HCT116 (cell line): ENCODE measurements around the gene LSMEM2. TPM values are rescaled to one million over a fixed set of nuclear protein-coding genes. Genes with fewer than 3 reads are reported as not detected.

Source experiments
- ATAC-seq: fragments of 200-7000 bp; cut with Tn5 transposase; 2 replicates; pipeline ENCODE4 v1.9.1; 2020; ENCODE audit warnings: mild to moderate bottlenecking, moderate library complexity
- BruUV-seq: library from RNA; stranded (reverse); fragments of 400-500 nt; replicated peaks from 2 replicates; lab custom pipeline; 2021; lab: Mats Ljungman, UMichigan
- CTCF ChIA-PET: fragments of 300-600 bp; sonication (Branson Sonifier 250); formaldehyde crosslinking; loops from one replicate; lab custom pipeline; 2021; ENCODE audit warnings: antibody characterized with exemption; lab: Charles Lee
- POLR2A ChIA-PET: fragments of 300-600, 350-600 bp; sonication (Branson Sonifier 250); formaldehyde crosslinking; loops from one replicate; lab custom pipeline; 2021; ENCODE audit warnings: antibody characterized with exemption; lab: Charles Lee
- RAD21 ChIA-PET, 2 experiments: fragments of 300-600 bp; sonication (Branson Sonifier 250); formaldehyde crosslinking; loops; one replicate each; lab custom pipeline; 2023; ENCODE audit warnings: low total read pairs in 2 of 2; ENCODE audit not compliant: uncharacterized antibody in 2 of 2, unreplicated experiment in 2 of 2, low non-redundant PET in 1 of 2; lab: Charles Lee
- DNase-seq: peaks from one replicate; pipeline ENCODE4 v3.0.0-alpha.2; 2010; ENCODE audit warnings: low read depth, low spot score
- H2AFZ ChIP-seq: fragments of 200-600 bp; shearing (Covaris generic), sonication (generic); 2 replicates; pipeline ENCODE4 v1.6.1; 2017; ENCODE audit warnings: low read depth, mixed run types, mixed read lengths, antibody characterized with exemption, low read length; ENCODE audit not compliant: poor library complexity, severe bottlenecking
- H3K27ac ChIP-seq: 2 replicates; pipeline ENCODE4 v1.5.1; 2012; ENCODE audit warnings: low read depth, low read length
- H3K27me3 ChIP-seq: fragments of 200-600 bp; sonication (generic); 2 replicates; pipeline ENCODE4 v1.6.1; 2016; ENCODE audit warnings: mixed run types, low read length, mixed read lengths; ENCODE audit not compliant: insufficient read depth
- H3K36me3 ChIP-seq, 2 experiments: fragments of 200-500 bp in 1 of 2; fragments of 200-600 bp in 1 of 2; sonication (Bioruptor generic) in 1 of 2; sonication (generic) in 1 of 2; 2 replicates each; pipeline versions ENCODE4 v1.5.1 to v1.6.1; 2014 to 2016; ENCODE audit warnings: low read length in 2 of 2, inconsistent platforms in 1 of 2, mixed read lengths in 1 of 2, mixed run types in 1 of 2; ENCODE audit not compliant: insufficient read depth in 2 of 2, control insufficient read depth in 1 of 2
- H3K4me1 ChIP-seq, 2 experiments: fragments of 200-600 bp in 1 of 2; sonication (generic) in 1 of 2; 2 replicates each; pipeline versions ENCODE4 v1.5.1 to v1.6.1; 2012 to 2017; ENCODE audit warnings: low read length in 2 of 2, inconsistent platforms in 1 of 2, mild to moderate bottlenecking in 1 of 2, mixed read lengths in 1 of 2, mixed run types in 1 of 2, moderate library complexity in 1 of 2; ENCODE audit not compliant: insufficient read depth in 2 of 2, control insufficient read depth in 1 of 2
- H3K4me2 ChIP-seq: fragments of 200-600 bp; sonication (generic); 2 replicates; pipeline ENCODE4 v1.6.1; 2017; ENCODE audit warnings: mixed run types, low read length, mixed read lengths
- H3K4me3 ChIP-seq, 2 experiments: fragments of 200-600 bp in 1 of 2; sonication (generic) in 1 of 2; replicated peaks in 1 of 2; 2 replicates each; pipeline ENCODE4 v1.5.1; 2011 to 2016; ENCODE audit warnings: low read length in 2 of 2, control low read depth in 1 of 2, low read depth in 1 of 2, mild to moderate bottlenecking in 1 of 2, mixed read lengths in 1 of 2, mixed run types in 1 of 2
- H3K79me2 ChIP-seq: fragments of 200-600 bp; sonication (generic); 2 replicates; pipeline ENCODE4 v1.6.1; 2017; ENCODE audit warnings: mild to moderate bottlenecking, mixed run types, low read length, moderate library complexity, mixed read lengths; ENCODE audit not compliant: insufficient read depth
- H3K9ac ChIP-seq: fragments of 200-600 bp; sonication (generic); 2 replicates; pipeline ENCODE4 v1.6.1; 2016; ENCODE audit warnings: low read length, mixed read lengths
- H3K9me2 ChIP-seq: fragments of 200-600 bp; sonication (generic), shearing (Covaris generic); 2 replicates; pipeline ENCODE4 v1.6.1; 2017; ENCODE audit warnings: mixed run types, mild to moderate bottlenecking, moderate library complexity; ENCODE audit not compliant: insufficient read depth
- H3K9me3 ChIP-seq, 2 experiments: fragments of 200-500 bp in 1 of 2; fragments of 200-600 bp in 1 of 2; sonication (Bioruptor generic) in 1 of 2; sonication (generic) in 1 of 2; 2 replicates each; pipeline ENCODE4 v1.6.1; 2014 to 2017; ENCODE audit warnings: low read length in 2 of 2, mixed read lengths in 2 of 2, inconsistent platforms in 1 of 2, low read depth in 1 of 2, mild to moderate bottlenecking in 1 of 2, mixed run types in 1 of 2, moderate library complexity in 1 of 2; ENCODE audit not compliant: control insufficient read depth in 1 of 2, insufficient read depth in 1 of 2
- H4K20me1 ChIP-seq: fragments of 200-600 bp; sonication (generic), shearing (Covaris generic); 2 replicates; pipeline ENCODE4 v1.6.1; 2017; ENCODE audit warnings: mixed run types, mild to moderate bottlenecking, moderate library complexity; ENCODE audit not compliant: insufficient read depth
- FOSL1 ChIP-seq: IDR thresholded peaks from 2 replicates; pipeline ENCODE4 v1.6.1; 2012; ENCODE audit warnings: low read depth
- TCF7L2 ChIP-seq: IDR thresholded peaks from 2 replicates; pipeline ENCODE4 v1.7.0; 2011; ENCODE audit warnings: borderline replicate concordance, inconsistent platforms; ENCODE audit not compliant: insufficient read depth, insufficient read length; ENCODE audit errors: extremely low read depth
- ZFX ChIP-seq: fragments of 450-650 bp; IDR thresholded peaks from 2 replicates; pipeline ENCODE4 v1.6.1; 2017
- intact Hi-C: fragments of 100-400 bp; cut with micrococcal nuclease; formaldehyde crosslinking; loops from 2 replicates; pipeline ENCODE4 v1.10.0; 2022
- total RNA-seq: library from RNA; stranded (reverse); gene quantifications from one replicate; pipeline ENCODE4 v1.2.1, GENCODE V29; 2021; ENCODE audit not compliant: unreplicated experiment

Gene LSMEM2
- total RNA-seq, 1 experiment from 2014 or later = not detected

DNA sequence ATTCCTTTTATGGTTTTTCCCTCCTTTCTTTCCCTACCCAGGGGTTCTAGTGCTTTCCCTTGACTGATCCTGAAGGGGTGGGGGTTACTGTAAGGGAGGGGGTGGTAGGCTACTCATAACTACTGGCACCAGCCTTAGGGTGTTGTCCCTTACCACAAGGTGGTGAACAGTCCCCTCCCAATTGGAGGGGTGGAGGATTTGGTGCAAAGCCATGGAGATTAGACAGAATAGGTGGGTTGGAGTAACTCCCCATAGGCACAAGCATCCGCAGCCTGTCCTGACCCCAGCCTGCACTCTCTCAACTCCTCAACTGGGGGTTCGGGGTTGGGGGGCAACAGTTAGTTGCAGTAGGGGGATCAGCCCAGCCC lies 46.2 kb downstream of the LSMEM2 start:
- TF ChIP-seq FOSL1 = no peak
- ChIA-PET POLR2A (interaction anchor here (0.6 kb wide), 1 partner anchor 12 kb away, joined by 3 read pairs; no protein-coding TSS in a partner anchor), RAD21 (no interaction called here), CTCF (interaction anchor here (1.3 to 1.8 kb wide), 5 partner anchors 12 to 56 kb away, joined by 4 to 14 read pairs (median 8); partner anchors contain the start of genes HYAL1, IFRD2, RASSF1 and SEMA3B)
- ATAC-seq (no peak), DNase-seq (no peak)
- Histone ChIP-seq H3K79me2 (peaks cover 37% of the 10 kb centered on the region), H3K9ac (no peak overlapping the region), H3K4me2 (no peak overlapping the region), H3K36me3 (peaks cover 15% of the 10 kb centered on the region in 2 experiments; a peak in 3 of 4 replicates), H3K9me2 (no peaks in the 10 kb centered on the region), H2AFZ (no peak overlapping the region), H4K20me1 (no peaks in the 10 kb centered on the region), H3K27me3 (no peaks in the 10 kb centered on the region), H3K4me1 (peaks cover 25 to 53% of the 10 kb centered on the region in 2 experiments), H3K9me3 (no peaks in the 10 kb centered on the region), H3K4me3 (no peak overlapping the region), H3K27ac (no peak overlapping the region)
- no TSS peak for BruUV-seq
- intact Hi-C loops = loop anchor here (2.0 kb wide), 1 partner anchor 64 kb away; no protein-coding TSS in a partner anchor

DNA sequence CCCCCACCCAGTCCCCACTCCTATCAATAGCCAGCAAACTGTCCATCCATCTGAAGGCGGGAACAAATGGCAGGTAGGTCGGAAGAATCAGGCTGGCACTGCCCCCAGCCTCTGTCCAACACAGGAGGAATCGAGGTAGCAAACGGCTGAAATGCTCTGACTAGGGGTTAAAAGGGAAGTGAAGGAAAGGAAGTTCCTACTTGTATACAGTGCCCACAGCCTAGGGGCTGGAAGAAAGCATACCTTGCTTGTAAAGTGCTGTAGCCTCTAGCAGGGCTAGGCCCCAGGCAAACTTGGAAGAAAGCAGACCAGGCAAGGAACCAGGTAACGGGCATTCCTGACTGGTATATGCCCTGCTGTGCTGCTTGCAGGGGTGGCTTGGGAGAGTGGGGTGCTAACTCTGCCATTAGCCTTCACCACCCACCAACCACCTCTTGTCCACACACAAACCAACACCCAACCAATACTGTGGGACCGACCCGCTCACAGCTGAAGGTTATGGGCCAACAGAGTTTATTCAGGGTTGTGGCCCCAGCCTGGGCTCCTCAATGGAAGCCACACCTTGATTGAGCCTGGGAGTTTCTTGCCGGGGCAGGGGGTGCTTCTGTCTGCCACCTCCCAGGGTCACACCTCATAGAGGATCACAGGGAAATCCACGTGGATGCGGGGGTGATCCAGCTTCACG lies 46.8 kb downstream of the LSMEM2 start:
- RAD21 ChIA-PET = no interaction called here
- no peak overlapping the region for H3K4me2 ChIP-seq
- peaks cover 23 to 47% of the 10 kb centered on the region in 2 experiments for H3K4me1 ChIP-seq

More for the DNA sequence above, 46.8 kb downstream of the LSMEM2 start:
- H4K20me1 ChIP-seq = no peaks in the 10 kb centered on the region
- no peak for ATAC-seq
- no peaks in the 10 kb centered on the region for H3K9me2 ChIP-seq
- intact Hi-C loops = loop anchor here (2.0 kb wide), 1 partner anchor 65 kb away; no protein-coding TSS in a partner anchor
- CTCF ChIA-PET = interaction anchor here (1.3 to 1.8 kb wide), 2 partner anchors 33 to 56 kb away, joined by 4 to 8 read pairs; partner anchors contain the start of genes IFRD2 and SEMA3B
- no peaks in the 10 kb centered on the region for H3K27me3 ChIP-seq
- H3K27ac ChIP-seq = no peak overlapping the region
- no peak overlapping the region for H2AFZ ChIP-seq
- TF ChIP-seq TCF7L2 (no peak), ZFX (no peak)
- TF ChIP-seq, all 23 proteins: peak for 0
- Histone ChIP-seq H3K36me3 (peaks cover 20 to 21% of the 10 kb centered on the region in 2 experiments; a peak in 3 of 4 replicates), H3K79me2 (peaks cover 33% of the 10 kb centered on the region), H3K9me3 (no peaks in the 10 kb centered on the region), H3K9ac (no peak overlapping the region), H3K4me3 (no peak overlapping the region)
- POLR2A ChIA-PET = interaction anchor here (0.6 kb wide), 1 partner anchor 12 kb away, joined by 3 read pairs; no protein-coding TSS in a partner anchor
- no peak for DNase-seq
- BruUV-seq = no TSS peak
